Ishikawa (cell line): ENCODE measurements around the gene CRTAP.

Experiments
- EP300 ChIP-seq: IDR thresholded peaks from 2 replicates; pipeline ENCODE4 v1.6.1; 2012; ENCODE audit warnings: borderline replicate concordance
- FOXM1 ChIP-seq: IDR thresholded peaks from 2 replicates; pipeline ENCODE4 v1.6.1; 2012; ENCODE audit warnings: low read depth, borderline replicate concordance
- REST ChIP-seq: IDR thresholded peaks from 2 replicates; pipeline ENCODE4 v1.6.1; 2012; ENCODE audit warnings: low read depth, mild to moderate bottlenecking
- TCF12 ChIP-seq: IDR thresholded peaks from 2 replicates; pipeline ENCODE4 v1.6.1; 2012; ENCODE audit warnings: low read depth
- YY1 ChIP-seq: IDR thresholded peaks from 2 replicates; pipeline ENCODE4 v1.6.1; 2012; ENCODE audit warnings: low read depth
- TF ChIP-seq, protein P1 (sequence below): IDR thresholded peaks from 2 replicates; pipeline ENCODE4 v1.6.1; 2012

GRCh38 chr3:33137691-33138090, 23.9 kb downstream of the CRTAP start:
- TF ChIP-seq EP300, result no peak
- TF ChIP-seq, protein P1, sequence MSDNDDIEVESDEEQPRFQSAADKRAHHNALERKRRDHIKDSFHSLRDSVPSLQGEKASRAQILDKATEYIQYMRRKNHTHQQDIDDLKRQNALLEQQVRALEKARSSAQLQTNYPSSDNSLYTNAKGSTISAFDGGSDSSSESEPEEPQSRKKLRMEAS, result no peak
- TF ChIP-seq FOXM1, result no peak
- no peak for TF ChIP-seq YY1
- TF ChIP-seq REST, result no peak
- TF ChIP-seq TCF12, result no peak
